Subcutaneous abdominal adipose tissue (tissue), 5 donors: Measurements from ENCODE around the gene STAC3.

Experiments used
- H3K27ac ChIP-seq: one replicate; pipeline ENCODE4 v1.7.0; 2013; ENCODE audit warnings: low read depth, mild to moderate bottlenecking, inconsistent platforms, low read length, moderate library complexity
- H3K27me3 ChIP-seq, 5 donors: one replicate each; pipeline ENCODE4 v1.7.0; 2013; ENCODE audit warnings: low read length in 5 of 5, inconsistent platforms in 1 of 5; ENCODE audit not compliant: control insufficient read depth in 5 of 5, insufficient read depth in 4 of 5
- H3K36me3 ChIP-seq, 5 donors: one replicate each; pipeline ENCODE4 v1.7.0; 2013; ENCODE audit warnings: low read length in 5 of 5; ENCODE audit not compliant: control insufficient read depth in 5 of 5, insufficient read depth in 5 of 5
- H3K4me1 ChIP-seq, 5 donors: one replicate each; pipeline ENCODE4 v1.7.0; 2013; ENCODE audit warnings: low read length in 5 of 5, mild to moderate bottlenecking in 3 of 5, moderate library complexity in 1 of 5; ENCODE audit not compliant: control insufficient read depth in 5 of 5, insufficient read depth in 5 of 5
- H3K4me3 ChIP-seq, 5 donors: one replicate each; pipeline ENCODE4 v1.7.0; 2013; ENCODE audit warnings: low read length in 5 of 5, low read depth in 1 of 5
- H3K9ac ChIP-seq, 5 donors: one replicate each; pipeline ENCODE4 v1.7.0; 2013; ENCODE audit warnings: low read length in 5 of 5, mild to moderate bottlenecking in 4 of 5, moderate library complexity in 3 of 5
- H3K9me3 ChIP-seq, 5 donors: one replicate each; pipeline ENCODE4 v1.7.0; 2013; ENCODE audit warnings: low read length in 5 of 5; ENCODE audit not compliant: control insufficient read depth in 5 of 5
- donor health status: healthy.
- donor health status: healthy.
- donor health status: healthy.
- donor health status: healthy.
- donor health status: healthy.

STAC3 gene

DNA sequence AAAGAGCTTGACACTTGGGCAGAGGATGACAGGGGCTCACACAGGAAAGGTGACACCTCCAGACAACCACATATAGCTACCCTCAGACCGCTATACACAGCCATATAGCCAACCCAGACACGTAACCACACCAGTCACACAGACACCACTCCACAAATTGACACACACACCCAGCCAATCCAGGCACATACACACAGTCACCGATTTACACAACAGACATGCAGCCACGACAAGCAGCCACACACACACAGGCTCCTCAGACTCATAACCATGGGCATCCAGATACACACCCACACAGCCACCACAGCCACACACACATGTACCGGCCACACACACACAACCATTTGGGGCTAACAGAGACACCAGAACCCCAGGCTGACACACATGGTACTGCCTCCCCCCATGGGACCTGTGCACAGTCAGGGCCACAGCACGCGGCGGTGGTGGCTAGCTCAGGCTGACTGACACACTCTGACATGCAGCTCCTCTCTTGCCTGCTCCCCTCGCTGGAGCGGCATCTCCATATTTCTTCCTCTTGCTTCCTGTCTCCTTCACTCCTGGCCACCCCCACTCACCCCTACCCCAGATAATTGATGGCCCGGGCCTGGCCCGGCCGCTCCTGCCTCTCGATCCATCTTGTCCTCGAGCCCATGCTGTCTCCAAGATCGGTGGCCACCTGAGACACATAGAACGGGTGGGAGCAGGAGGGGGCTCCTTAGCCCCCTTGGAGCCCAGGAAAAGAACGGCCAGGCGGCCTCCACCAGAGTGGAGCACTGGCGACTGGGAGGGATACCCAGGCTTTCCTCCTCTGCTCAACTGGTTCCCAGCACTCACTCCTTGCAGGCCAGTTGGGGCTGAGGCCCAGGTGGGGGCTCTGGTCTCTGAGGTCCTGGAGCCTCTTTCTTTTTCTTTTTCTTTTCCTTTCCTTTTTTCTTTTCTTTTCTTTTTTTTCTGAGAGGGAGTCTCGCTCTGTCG lies 27.5 kb downstream of the STAC3 start:
- H3K36me3 ChIP-seq, result no peaks in the 10 kb centered on the region
- H3K27ac ChIP-seq, result no peak overlapping the region
- H3K27me3 ChIP-seq, result peaks cover 37 to 79% (median 65%) of the 10 kb centered on the region in 5 donors
- H3K9ac ChIP-seq, result peak overlapping the region in 1 of 5 donors; percentile 16
- peaks cover 0 to 34% (median 15%) of the 10 kb centered on the region in 5 donors for H3K4me1 ChIP-seq
- H3K4me3 ChIP-seq, result no peak overlapping the region
- H3K9me3 ChIP-seq, result no peaks in the 10 kb centered on the region

DNA sequence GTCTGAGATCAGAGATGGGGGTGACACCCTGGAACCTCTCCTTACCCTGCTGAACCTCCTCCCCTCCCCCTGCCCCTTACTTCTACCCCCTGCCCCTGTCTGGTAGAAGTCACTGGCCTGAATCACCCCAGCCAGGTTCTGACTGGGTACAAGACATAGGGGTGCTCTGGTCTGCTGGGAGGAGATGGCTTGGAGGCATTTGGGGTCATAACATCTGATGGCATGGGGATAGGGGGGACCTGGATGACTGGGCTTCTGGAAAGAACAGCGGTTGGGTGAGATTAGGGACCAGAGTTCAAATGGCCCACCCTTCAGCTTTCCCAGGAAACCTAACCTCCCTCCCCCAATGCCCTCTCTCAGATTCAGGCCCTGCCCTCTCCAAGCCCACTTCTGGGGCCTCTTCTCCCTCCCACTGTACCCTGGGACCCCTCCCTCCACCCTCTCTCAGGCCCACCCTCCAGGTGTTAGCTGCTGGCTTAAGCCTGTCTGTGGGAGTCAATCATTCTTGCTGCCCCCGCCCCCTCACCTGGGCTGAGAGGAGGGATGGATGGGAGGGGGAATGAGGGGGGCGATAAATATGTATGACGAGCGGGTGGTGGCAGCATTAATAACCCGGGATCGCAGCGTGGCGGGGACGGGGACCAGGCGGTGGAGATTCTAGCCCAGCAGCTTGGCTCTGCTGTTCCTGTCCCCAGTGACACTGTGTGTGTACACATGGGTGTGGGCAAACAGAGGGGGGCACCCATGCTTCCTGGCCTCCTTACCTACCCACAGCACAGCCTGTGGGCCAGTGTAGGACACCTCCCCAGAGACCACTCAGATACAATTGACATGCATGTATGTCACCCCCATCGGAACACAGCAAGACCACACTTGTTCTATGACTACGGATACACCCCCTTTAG lies 28.4 kb downstream of the STAC3 start:
- Histone ChIP-seq H3K27me3 (peaks cover 40 to 87% (median 71%) of the 10 kb centered on the region in 5 donors), H3K4me3 (no peak overlapping the region), H3K9ac (peak overlapping the region in 1 of 5 donors; percentile 16), H3K9me3 (no peaks in the 10 kb centered on the region), H3K27ac (no peak overlapping the region), H3K36me3 (no peaks in the 10 kb centered on the region), H3K4me1 (peaks cover 0 to 37% (median 20%) of the 10 kb centered on the region in 5 donors)

DNA sequence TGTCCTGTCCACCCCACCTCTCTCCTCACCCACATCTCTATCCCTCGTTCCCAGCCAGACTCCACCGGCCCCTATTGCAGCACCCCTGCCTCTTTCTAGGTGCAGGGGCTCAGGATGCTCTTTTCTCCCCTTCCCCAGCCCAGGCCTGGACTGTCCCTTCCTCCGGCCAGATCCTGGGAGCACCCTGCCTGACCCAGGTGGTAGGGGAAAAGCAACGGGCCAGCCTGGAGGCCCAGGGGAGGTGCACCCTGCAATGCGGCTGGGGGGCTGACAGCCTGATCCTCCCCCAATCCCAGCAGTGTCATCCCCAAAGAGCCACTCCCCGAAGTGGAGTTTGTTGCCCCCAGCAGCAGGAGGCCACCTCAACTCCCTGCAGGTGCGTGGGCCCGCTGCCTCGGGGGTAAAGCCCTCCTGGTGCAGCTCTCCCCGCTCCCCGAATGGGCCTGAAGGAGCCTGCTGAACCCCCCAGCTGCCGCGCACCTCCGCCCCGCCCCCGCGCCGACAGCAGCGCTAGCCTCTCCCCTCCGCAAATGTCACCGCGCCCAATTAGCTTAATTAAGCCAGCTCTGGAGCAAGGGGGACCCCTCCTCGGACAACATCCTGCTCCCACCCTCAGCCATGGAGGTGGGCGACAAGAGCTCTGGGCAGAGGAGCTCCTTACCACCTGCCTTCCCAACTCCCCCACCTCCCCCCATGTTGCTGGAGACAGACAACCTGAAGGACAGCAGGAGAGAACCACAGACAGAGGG lies 29.6 kb downstream of the STAC3 start:
- Histone ChIP-seq H3K4me1 (peaks cover 0 to 46% (median 26%) of the 10 kb centered on the region in 5 donors), H3K4me3 (no peak overlapping the region), H3K27me3 (peaks cover 42 to 79% (median 63%) of the 10 kb centered on the region in 5 donors), H3K27ac (no peak overlapping the region), H3K36me3 (no peaks in the 10 kb centered on the region), H3K9me3 (no peaks in the 10 kb centered on the region), H3K9ac (no peak overlapping the region)

DNA sequence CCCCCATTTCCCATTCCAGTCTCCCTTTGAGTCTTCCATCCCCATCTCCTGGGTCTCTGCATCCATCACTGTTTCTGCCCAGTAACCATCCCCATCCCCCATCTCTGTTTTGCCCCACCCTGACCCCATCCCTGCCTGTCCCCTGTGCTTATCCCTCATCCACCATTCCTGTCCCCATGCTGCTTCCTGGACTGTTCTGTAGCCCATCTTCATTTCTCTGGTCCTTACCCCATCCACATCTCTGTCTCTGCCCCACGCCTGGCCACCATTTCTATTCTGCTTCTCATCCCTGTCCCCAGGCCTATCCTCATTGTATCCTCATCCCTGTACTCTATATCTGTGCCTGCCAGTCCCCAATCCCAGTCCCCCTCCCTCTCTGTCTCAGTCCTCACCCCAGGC lies 30.2 kb downstream of the STAC3 start:
- H3K27ac ChIP-seq, result no peak overlapping the region
- no peaks in the 10 kb centered on the region for H3K9me3 ChIP-seq
- no peak overlapping the region for H3K4me3 ChIP-seq
- peaks cover 39 to 80% (median 59%) of the 10 kb centered on the region in 5 donors for H3K27me3 ChIP-seq
- no peaks in the 10 kb centered on the region for H3K36me3 ChIP-seq
- peaks cover 0 to 51% (median 32%) of the 10 kb centered on the region in 5 donors for H3K4me1 ChIP-seq
- H3K9ac ChIP-seq, result no peak overlapping the region

DNA sequence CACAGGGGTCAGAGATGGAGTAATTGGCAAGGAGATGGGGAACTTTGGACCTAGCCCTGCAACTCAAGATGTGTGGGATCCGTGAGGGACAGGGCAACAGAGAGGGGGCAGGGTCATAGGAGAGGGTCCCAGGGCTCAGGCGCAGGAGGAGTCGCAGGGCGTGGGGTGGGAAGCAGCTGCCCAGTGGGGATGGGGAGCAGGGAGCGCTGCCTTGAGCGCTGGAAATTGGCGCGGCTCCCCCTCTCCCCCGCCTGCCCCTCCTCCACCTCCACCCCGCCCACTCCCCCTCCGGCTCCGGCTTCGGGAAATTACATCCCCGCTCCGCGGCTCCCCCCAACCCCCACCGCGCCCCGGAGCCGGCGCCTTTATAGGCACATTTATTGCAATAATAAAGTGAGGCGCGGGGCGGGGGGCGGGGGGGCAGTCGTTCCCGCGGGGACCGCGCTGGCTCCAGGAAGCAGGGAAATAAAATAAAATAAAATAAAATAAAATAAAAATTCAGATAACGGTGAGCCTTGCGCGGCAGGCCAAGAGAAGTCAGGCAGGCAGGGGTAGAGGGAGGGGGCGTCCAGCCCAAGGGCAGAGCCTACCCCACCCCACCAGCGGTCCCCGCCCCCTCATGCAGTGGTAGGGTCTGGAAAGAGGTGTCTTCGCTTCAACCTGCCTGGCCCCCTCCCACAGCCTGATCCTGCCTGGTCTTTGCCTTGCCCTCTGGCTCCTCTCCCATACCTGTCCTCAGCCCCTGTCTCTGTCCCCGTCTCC lies 30.8 kb downstream of the STAC3 start:
- H3K27me3 ChIP-seq, result peaks cover 35 to 81% (median 60%) of the 10 kb centered on the region in 5 donors
- H3K36me3 ChIP-seq, result no peaks in the 10 kb centered on the region
- no peaks in the 10 kb centered on the region for H3K9me3 ChIP-seq
- H3K4me1 ChIP-seq, result peaks cover 0 to 50% (median 36%) of the 10 kb centered on the region in 5 donors
- no peak overlapping the region for H3K9ac ChIP-seq
- H3K4me3 ChIP-seq, result no peak overlapping the region
- no peak overlapping the region for H3K27ac ChIP-seq

GRCh38 chr12:57219205-57219992 lies 31.6 kb downstream of the STAC3 start:
- Histone ChIP-seq H3K4me3 (no peak overlapping the region), H3K9me3 (no peaks in the 10 kb centered on the region), H3K9ac (no peak overlapping the region), H3K36me3 (no peaks in the 10 kb centered on the region), H3K27ac (no peak overlapping the region), H3K27me3 (peaks cover 32 to 75% (median 61%) of the 10 kb centered on the region in 5 donors), H3K4me1 (peaks cover 0 to 44% (median 35%) of the 10 kb centered on the region in 5 donors)

GRCh38 chr12:57218030-57218853 lies 32.7 kb downstream of the STAC3 start:
- Histone ChIP-seq H3K27ac (no peak overlapping the region), H3K4me3 (no peak overlapping the region), H3K36me3 (peaks cover 0 to 7% (median 2%) of the 10 kb centered on the region in 5 donors), H3K4me1 (peaks cover 0 to 48% (median 36%) of the 10 kb centered on the region in 5 donors), H3K9ac (no peak overlapping the region), H3K27me3 (peaks cover 27 to 70% (median 58%) of the 10 kb centered on the region in 5 donors), H3K9me3 (no peaks in the 10 kb centered on the region)
